HepG2 (cell line): ENCODE data around the gene SMIM24. TPM values are rescaled to one million over a fixed set of nuclear protein-coding genes. Genes with fewer than 3 reads are reported as not detected.

Source experiments
- AHDC1 ChIP-seq: sonication (generic); formaldehyde crosslinking; IDR thresholded peaks from 2 replicates; pipeline ENCODE4 v1.5.1; 2020; ENCODE audit warnings: mild to moderate bottlenecking, missing genetic modification reagents, borderline replicate concordance
- FOXC1 ChIP-seq: sonication (generic); formaldehyde crosslinking; IDR thresholded peaks from 2 replicates; pipeline ENCODE4 v1.8.0; 2022; ENCODE audit warnings: mild to moderate bottlenecking, missing genetic modification reagents, borderline replicate concordance
- HES4 ChIP-seq: sonication (generic); formaldehyde crosslinking; IDR thresholded peaks from 2 replicates; pipeline ENCODE4 v1.9.0; 2021; ENCODE audit warnings: mild to moderate bottlenecking, missing genetic modification reagents, borderline replicate concordance
- NONO ChIP-seq, 2 experiments: fragments of 450-650 bp in 1 of 2; sonication (generic) in 1 of 2; formaldehyde crosslinking in 1 of 2; IDR thresholded peaks in 1 of 2; conservative IDR thresholded peaks in 1 of 2; 2 replicates each; pipeline versions ENCODE4 v1.6.1 to v1.8.0; 2017 to 2022; ENCODE audit warnings: mild to moderate bottlenecking in 1 of 2, missing genetic modification reagents in 1 of 2, moderate library complexity in 1 of 2
- RBM22 ChIP-seq: fragments of 200-400 bp; formaldehyde crosslinking; optimal IDR thresholded peaks from 2 replicates; pipeline ENCODE3; 2017; ENCODE audit warnings: mild to moderate bottlenecking, low read length, moderate library complexity
- RXRA ChIP-seq: sonication (generic); formaldehyde crosslinking; IDR thresholded peaks from 2 replicates; pipeline ENCODE4 v1.5.1; 2020; ENCODE audit warnings: missing genetic modification reagents
- TSC22D2 ChIP-seq: sonication (generic); formaldehyde crosslinking; IDR thresholded peaks from 2 replicates; pipeline ENCODE4 v1.5.1; 2020; ENCODE audit warnings: missing genetic modification reagents, mild to moderate bottlenecking, borderline replicate concordance
- XBP1 ChIP-seq: sonication (generic); formaldehyde crosslinking; IDR thresholded peaks from 2 replicates; pipeline ENCODE4 v1.5.0; 2020; ENCODE audit warnings: missing genetic modification reagents
- ZEB1 ChIP-seq: IDR thresholded peaks from 2 replicates; pipeline ENCODE4 v1.6.1; 2012; ENCODE audit warnings: mild to moderate bottlenecking, low read depth, inconsistent platforms; ENCODE audit not compliant: insufficient replicate concordance
- ZNF263 ChIP-seq: sonication (generic); formaldehyde crosslinking; IDR thresholded peaks from 2 replicates; pipeline ENCODE4 v1.4.0; 2020; ENCODE audit warnings: missing genetic modification reagents
- ZNF501 ChIP-seq: sonication (generic); formaldehyde crosslinking; IDR thresholded peaks from 2 replicates; pipeline ENCODE4 v1.5.1; 2020; ENCODE audit warnings: mild to moderate bottlenecking, moderate library complexity, missing genetic modification reagents
- polyA plus RNA-seq, 8 experiments: library from polyadenylated mRNA; depleted of rRNA in 3 of 8; stranded (reverse) in 7 of 8; unstranded in 1 of 8; fragments of >200 nt; fragmentation: Illumina TruSeq in 4 of 8; extraction: Trizol in 4 of 8; gene quantifications; 2 replicates each; pipeline versions ENCODE4 v1.2.1 to v1.2.3, GENCODE V29; 2011 to 2016; ENCODE audit warnings: low read depth in 4 of 8, missing spikeins in 1 of 8, mixed read lengths in 1 of 8; ENCODE audit not compliant: insufficient read depth in 1 of 8
- total RNA-seq, 5 experiments: library from RNA; depleted of rRNA; stranded (reverse); fragments of >200 nt; fragmentation: Illumina TruSeq; extraction: Trizol; gene quantifications; 2 replicates each; pipeline ENCODE4 v1.2.3, GENCODE V29; 2016; ENCODE audit warnings: low read depth in 1 of 5
- TF ChIP-seq, protein P1 (sequence below): sonication (generic); formaldehyde crosslinking; IDR thresholded peaks from 2 replicates; pipeline ENCODE4 v1.8.0; 2022; ENCODE audit warnings: mild to moderate bottlenecking, missing genetic modification reagents, moderate library complexity
- TF ChIP-seq, protein P2 (sequence below): sonication (generic); formaldehyde crosslinking; IDR thresholded peaks from 2 replicates; pipeline ENCODE4 v1.5.0; 2020; ENCODE audit warnings: mild to moderate bottlenecking, missing genetic modification reagents, borderline replicate concordance
- TF ChIP-seq, protein P3 (sequence below): sonication (generic); formaldehyde crosslinking; IDR thresholded peaks from 2 replicates; pipeline ENCODE4; 2020; ENCODE audit warnings: missing genetic modification reagents, mild to moderate bottlenecking, borderline replicate concordance

The SMIM24 gene
- total and polyA plus RNA-seq, 2 of the 13 experiments (the other 11 are each of a cell fraction or from before 2014, with no cell fraction given): 11.2 to 70.6 TPM

DNA sequence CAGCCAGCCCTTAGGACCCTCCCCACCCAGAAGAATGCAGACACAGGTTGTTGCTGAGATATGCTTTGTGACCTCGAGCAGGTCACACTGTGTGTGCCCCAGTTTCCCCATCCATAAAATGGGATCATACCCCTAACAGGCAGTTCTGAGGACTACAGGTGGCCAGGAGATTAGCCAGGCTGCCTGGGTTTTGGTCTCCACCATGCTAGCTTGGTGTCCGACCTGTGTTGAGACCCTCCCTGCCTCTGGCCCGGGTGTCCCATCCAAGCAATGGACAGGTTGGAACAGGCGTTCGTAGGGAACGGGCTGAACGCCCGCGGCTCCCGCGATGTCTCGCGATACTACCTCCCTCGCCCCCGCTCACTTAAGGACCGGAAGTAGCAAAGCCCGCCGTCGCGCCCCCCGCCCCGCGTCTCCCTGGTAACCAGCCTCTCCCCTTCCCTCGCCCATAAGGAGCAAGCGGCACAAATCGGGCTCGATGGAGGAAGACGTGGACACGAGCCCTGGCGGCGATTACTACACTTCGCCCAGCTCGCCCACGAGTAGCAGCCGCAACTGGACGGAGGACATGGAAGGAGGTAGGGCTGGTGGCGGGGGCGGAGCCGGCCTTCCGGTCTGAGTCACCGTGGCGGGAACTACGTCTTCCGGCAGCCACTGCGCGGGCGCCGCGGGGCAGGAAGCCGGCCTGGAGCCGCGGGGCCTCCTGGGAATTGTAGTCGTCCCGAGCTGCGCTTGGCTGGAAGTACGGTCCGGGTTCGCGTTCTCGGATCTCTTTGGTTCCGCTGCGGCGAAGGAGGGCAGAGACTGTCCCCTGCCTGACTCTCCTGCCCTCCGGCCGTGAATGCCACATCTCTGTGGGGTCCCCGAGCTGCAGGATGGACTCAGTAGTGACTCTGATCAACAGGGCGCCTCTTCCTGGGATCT lies 45.4 kb downstream of the SMIM24 start (continued):
- TF ChIP-seq AHDC1 (CRISPR knock-in tag) (no peak), HES4 (no peak), ZNF501 (CRISPR knock-in tag) (peak; percentile 87), FOXC1 (no peak), RBM22 (no peak), XBP1 (CRISPR knock-in tag) (no peak), ZNF263 (CRISPR knock-in tag) (no peak), NONO (IDR thresholded peaks at IDR 0.05) (no peak), NONO (CRISPR knock-in tag; conservative IDR thresholded peaks at IDR 0.05) (peak; percentile 63; the same call in 1 of the 2 replicates), TSC22D2 (CRISPR knock-in tag) (0 out of 2 replicates have a peak, but pooled peaks have one; percentile 13), RXRA (CRISPR knock-in tag) (peak; percentile 49; the same call in 1 of the 2 replicates), ZEB1 (no peak)
- TF ChIP-seq, protein P1, sequence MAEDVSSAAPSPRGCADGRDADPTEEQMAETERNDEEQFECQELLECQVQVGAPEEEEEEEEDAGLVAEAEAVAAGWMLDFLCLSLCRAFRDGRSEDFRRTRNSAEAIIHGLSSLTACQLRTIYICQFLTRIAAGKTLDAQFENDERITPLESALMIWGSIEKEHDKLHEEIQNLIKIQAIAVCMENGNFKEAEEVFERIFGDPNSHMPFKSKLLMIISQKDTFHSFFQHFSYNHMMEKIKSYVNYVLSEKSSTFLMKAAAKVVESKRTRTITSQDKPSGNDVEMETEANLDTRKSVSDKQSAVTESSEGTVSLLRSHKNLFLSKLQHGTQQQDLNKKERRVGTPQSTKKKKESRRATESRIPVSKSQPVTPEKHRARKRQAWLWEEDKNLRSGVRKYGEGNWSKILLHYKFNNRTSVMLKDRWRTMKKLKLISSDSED: no peak
- TF ChIP-seq, protein P2, sequence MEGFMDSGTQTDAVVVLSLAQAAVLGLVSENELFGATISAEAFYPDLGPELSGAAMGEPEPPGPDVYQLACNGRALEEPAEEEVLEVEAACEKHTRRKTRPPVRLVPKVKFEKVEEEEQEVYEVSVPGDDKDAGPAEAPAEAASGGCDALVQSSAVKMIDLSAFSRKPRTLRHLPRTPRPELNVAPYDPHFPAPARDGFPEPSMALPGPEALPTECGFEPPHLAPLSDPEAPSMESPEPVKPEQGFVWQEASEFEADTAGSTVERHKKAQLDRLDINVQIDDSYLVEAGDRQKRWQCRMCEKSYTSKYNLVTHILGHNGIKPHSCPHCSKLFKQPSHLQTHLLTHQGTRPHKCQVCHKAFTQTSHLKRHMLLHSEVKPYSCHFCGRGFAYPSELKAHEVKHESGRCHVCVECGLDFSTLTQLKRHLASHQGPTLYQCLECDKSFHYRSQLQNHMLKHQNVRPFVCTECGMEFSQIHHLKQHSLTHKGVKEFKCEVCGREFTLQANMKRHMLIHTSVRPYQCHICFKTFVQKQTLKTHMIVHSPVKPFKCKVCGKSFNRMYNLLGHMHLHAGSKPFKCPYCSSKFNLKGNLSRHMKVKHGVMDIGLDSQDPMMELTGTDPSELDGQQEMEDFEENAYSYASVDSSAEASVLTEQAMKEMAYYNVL (CRISPR knock-in tag): 0 out of 2 replicates have a peak, but pooled peaks have one; percentile 26
- TF ChIP-seq, protein P3, sequence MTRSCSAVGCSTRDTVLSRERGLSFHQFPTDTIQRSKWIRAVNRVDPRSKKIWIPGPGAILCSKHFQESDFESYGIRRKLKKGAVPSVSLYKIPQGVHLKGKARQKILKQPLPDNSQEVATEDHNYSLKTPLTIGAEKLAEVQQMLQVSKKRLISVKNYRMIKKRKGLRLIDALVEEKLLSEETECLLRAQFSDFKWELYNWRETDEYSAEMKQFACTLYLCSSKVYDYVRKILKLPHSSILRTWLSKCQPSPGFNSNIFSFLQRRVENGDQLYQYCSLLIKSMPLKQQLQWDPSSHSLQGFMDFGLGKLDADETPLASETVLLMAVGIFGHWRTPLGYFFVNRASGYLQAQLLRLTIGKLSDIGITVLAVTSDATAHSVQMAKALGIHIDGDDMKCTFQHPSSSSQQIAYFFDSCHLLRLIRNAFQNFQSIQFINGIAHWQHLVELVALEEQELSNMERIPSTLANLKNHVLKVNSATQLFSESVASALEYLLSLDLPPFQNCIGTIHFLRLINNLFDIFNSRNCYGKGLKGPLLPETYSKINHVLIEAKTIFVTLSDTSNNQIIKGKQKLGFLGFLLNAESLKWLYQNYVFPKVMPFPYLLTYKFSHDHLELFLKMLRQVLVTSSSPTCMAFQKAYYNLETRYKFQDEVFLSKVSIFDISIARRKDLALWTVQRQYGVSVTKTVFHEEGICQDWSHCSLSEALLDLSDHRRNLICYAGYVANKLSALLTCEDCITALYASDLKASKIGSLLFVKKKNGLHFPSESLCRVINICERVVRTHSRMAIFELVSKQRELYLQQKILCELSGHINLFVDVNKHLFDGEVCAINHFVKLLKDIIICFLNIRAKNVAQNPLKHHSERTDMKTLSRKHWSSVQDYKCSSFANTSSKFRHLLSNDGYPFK (CRISPR knock-in tag): peak; percentile 69; the same call in 1 of the 2 replicates
